HG02610 (cell line): Measurements from ENCODE around the gene VWA8.
"Not testable (repeated sequence)": the region's sequence is repeated elsewhere in the genome, so short reads cannot be mapped to it uniquely, and the experiment has no call there.

Experiments used
- ATAC-seq: cut with Tn5 transposase; IDR thresholded peaks from one replicate; pipeline ENCODE4 v1.9.1; 2021; ENCODE audit warnings: mild to moderate bottlenecking, moderate library complexity; ENCODE audit not compliant: unreplicated experiment

VWA8 gene

DNA sequence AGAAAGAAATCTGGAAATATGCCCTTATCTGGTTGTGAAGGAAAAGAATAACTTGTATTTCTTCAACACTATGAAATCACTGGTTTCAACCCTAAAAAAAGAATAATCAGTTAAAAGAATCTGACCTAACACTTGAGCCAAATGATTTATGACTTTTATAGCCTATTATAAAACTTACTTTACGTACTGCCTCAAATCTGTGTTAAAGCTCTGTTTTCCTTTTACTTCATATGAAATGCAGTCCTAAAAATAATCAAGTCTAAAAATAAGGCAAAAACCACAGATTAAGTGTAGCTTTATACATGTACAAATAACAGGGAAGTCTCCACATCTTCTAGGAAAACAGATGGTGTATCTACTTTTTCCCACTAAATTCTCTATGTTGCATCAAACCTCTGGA, 101.3 kb downstream of the VWA8 start:
- no peak for ATAC-seq

DNA sequence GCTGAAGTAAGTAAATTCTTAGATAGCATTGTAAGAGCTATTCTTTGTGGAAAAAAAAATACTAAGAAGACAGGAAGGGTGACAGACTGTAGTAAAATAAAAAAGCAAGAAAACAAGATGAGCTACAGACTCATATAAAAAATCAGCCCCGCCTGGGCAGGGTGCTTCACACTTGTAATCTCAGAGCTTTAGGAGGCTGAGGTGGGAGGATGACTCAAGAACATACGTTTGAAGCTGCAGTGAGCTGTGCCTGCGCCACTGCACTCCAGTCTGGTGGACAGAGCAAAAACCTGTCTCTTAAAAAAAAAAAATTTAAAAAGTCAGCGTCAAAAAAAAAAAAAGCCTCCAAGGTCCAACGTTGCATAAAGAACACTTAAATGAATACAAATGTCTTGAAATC, 102.1 kb downstream of the VWA8 start:
- no peak for ATAC-seq

DNA sequence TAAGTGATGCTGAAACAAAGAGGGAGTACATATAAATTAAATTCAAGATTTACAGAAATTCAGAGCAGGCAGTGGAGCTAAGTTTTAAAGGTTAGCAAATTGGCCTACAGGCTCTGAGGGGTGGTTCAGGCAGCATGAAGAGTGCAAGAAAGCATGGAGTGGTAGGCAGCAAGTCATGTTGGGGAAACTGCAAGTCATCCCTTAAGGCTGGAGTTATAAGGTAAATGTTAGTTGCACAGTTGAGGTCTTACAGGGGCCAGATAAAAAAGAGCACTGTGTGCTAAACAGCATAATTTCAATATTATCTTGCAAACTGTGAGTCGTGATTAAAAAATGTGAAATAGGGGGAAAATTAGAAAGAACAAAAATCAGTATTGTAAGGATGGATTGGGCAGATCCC, 106.2 kb downstream of the VWA8 start:
- no peak for ATAC-seq

DNA sequence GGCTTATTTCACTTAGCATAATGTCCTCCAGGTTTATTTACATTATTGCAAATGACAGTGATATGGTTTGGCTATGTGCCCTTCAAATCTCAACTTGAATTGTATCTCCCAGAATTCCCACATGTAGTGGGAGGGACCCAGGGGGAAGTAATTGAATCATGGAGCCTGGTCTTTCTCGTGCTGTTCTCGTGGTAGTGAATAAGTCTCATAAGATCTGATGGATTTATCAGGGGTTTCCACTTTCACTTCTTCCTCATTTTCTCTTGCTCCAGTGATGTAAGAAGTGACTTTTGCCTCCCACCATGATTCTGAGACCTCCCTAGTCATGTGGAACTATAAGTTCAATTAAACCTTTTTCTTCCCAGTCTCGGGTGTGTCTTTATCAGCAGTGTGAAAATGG, 109.6 kb downstream of the VWA8 start:
- ATAC-seq: no peak

- ATAC-seq: no peak
Measured at GRCh38 chr13:41848435-41849255, 112.3 kb downstream of the VWA8 start.

DNA sequence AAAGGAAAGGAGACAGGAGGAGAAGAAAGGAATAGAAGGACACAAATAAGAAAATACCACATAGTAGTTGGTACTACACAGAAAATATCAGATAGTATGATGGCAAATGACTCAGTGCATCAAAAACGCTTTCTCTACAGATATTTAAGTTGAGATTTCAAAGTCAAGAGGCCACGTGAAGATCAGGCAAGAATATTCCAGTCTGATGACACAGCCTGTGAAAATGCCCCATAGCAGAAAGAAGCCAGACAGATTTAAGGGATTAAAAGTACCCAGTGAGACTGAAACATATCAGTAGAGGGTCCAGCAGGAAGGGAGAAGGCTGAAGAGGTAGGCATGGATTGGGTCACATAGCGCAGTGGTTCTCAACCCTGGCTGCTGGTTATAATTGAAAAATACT, 113.7 kb downstream of the VWA8 start:
- no peak for ATAC-seq

DNA sequence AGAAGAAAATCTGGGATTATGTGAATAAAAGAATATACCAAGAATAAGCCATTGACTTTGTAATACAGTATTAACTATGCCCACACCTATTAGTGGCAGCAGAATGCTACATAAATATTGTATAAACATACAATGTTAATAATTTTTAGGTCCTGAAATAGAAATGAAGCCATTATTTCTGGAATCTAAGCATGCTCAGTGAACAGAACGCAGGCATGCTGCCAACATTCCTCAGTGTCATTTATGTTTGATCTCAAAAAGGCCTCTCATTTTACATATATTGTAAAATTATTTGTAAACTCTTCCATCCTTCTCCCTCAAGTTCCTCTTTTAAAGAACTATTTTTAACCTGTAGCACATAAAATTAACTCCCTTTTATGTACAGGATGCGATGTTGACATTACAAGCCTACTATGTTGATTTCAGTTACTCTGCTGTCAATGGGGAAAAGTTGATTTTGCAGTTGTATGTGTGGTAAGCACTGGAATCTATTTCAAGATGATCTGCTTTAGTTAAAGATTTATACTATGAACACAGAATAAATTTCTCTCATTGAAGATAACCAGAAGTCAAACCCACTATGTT, 118.8 kb downstream of the VWA8 start:
- no peak for ATAC-seq

DNA sequence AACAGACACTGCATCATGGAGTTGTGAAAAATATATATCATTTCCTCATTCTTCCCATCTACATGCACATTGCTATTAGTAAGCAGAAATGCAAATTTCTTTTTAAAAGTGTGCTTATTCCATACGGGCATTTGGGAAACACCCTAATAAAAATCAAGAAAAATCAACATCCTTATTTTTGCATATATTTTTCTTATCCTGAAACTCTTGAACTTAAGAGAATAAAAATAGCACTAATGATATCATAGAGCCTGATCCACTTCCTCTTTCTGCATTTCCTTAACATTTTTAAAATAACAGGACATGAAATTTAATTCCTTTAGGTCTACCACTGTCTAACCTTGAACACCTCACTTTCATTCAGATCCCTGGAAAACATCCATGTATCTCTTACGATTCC, 123.3 kb downstream of the VWA8 start:
- no peak for ATAC-seq

DNA sequence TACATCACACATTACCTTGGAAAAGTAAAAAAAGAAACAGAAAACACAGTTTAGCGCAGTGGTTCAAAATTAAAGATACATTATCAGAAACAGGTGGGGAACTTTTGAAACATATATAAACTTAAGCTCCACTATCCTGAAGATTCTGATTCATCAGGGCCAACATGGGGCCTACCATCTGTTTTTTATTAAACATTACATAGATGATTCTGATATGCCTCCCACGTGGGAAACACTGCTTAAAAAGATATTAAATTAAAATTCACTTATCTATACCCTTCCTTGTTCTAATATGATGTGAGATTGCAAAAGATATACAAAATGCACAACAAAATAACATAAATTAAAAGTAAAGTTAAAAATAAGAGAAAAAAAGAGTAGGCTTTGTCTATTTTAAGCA, 125.0 kb downstream of the VWA8 start:
- no peak for ATAC-seq

DNA sequence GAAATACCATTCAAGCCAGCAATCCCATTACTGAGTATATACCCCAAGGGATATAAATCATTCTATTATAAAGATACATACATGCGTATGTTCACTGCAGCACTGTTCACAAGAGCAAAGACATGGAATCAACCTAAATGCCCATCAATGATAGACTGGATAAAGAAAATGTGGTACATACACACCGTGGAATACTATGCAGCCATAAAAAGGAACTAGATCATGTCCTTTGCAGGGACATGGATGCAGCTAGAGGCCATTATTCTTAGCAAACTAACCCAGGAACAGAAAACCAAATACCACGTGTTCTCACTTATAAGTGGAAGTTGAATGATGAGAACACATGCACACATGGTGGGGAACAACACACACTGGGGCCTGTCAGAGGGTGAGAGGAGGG, 126.2 kb downstream of the VWA8 start:
- ATAC-seq: not testable (repeated sequence)

DNA sequence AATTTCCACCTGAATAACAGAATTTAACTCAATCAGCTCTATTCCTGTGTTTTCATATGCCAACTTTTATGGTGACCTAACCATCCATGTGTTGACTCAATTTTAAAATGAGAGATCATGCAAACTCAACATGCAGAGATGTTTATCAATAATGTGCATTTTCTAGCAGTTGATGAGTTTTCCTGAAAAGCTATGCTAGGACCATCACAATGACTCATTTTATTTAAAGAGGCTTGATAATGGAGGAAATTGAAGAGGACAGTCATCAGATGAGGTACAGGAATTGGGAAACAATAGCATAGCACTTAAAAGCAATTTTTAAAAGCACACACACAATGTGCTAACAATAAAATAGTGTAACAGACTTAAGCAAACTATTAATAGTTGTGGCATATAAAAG, 127.1 kb downstream of the VWA8 start:
- no peak for ATAC-seq

- no peak for ATAC-seq
Measured at GRCh38 chr13:41833201-41833600, 127.7 kb downstream of the VWA8 start.

DNA sequence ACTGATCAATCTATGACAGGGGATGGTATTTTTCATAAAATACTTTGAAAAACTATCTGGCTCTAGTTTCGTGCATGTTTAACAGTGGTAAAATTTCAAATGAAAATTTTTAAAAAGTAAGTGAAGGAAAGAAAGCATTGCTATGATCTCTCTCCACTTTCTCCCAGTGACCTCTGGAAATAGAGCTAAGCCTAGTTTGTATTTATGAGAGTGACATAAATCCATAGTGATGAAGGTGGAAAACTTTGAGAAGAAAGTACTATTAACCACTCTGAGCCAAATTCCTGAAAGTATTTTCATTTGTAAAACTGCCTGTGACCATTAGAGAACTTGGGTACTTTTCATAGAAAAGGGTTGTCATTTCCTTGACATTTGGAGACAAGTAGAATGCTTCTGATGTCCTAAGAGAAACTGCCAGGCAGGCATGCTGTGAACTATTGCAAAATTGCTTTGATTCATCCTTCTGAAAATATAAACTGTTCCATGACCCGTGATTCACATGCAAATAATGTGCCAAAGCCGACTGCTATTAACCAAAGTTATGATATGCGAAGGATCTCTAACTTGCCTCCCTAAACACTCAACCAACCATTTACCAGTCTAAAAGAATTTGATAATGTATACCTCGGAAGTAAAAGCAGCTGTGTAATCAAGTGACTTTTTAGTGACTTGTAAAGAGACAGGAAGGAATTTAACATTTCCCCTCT, 133.2 kb downstream of the VWA8 start:
- no peak for ATAC-seq

GRCh38 chr13:41825691-41826090, 135.2 kb downstream of the VWA8 start:
- ATAC-seq: no peak

GRCh38 chr13:41823476-41823875, 137.4 kb downstream of the VWA8 start:
- no peak for ATAC-seq

DNA sequence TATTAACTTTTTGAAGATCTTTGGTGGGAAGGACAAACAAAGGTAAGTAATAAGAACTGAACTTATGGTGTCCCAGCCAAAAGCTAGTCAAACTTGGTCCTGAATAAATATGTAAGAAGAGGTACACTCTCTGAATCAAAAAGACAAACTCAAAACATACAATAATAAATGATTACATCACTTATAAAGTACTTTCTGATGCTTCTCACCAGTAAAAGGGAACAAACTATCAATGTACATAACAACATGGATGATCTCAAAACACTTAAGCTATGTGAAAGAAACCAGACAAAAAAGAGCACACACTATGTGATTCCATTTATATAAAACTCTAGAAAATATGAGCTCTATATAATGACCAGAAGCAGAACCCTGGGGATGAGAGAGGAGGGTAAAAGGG, 138.3 kb downstream of the VWA8 start:
- ATAC-seq: no peak

DNA sequence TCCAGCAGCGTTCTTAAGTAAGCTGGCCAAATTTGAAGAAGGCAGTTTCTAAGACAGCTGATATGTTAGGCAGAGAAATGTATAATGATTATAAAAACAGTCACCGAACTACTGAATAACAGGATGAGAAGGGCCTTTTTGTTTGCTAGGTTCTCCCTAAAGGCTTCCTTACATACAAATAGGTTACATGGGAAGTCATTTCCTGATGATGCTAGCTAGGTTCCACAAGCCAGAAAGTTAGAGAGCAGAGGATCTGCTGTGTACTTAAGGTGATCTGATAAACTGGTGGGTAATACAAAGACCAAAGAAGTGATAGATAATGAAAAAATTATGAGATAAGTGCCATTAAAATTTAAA, 139.7 kb downstream of the VWA8 start:
- no peak for ATAC-seq

DNA sequence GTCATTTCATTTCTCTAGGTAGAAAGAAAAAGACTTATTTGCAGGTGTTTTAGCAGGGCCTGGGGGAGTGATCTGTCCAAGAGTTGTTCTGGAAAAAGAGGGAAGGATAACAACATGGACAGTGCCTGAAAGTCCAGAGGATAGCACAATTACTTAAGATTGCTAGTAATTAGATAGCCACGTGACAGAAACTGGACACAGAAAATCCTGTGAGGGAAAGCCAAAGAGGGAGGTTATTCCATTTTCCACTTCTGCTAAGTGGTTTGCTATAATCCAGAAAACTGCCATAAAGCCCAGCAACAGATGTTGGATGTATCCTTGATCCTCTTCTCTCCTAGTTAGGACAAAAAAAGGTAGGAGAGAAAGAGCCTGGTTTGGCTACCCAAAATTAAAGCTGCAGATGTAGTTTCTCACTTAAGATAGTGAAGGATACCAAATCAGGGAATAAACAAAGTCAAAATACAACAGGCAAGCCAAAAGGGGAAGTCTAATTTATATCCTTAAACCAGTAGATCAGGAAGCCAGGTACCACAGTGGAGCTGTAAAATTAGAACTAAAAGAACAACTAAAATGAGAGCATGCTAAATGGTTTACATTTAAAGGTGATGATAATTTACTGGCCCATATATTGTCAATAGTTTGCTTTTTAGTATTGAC, 140.2 kb downstream of the VWA8 start:
- no peak for ATAC-seq

DNA sequence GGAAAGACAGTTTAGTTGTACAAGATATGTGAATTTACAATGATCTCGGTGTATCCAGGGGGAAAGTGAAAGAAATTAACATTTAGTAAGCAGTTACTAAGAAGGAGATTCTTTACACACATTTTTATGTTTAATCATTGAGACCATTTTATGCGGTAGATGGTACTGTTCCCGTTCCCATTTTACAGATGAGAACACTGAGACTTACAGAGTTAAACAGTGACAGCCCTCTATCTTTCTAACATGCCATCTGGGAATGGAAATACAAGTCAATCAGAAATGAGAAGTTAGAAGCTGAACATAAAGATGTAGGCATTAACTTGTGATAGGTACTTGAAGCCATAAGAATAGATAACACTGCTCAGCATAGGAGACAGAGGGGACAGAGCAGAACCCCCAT, 144.9 kb downstream of the VWA8 start:
- ATAC-seq: no peak

DNA sequence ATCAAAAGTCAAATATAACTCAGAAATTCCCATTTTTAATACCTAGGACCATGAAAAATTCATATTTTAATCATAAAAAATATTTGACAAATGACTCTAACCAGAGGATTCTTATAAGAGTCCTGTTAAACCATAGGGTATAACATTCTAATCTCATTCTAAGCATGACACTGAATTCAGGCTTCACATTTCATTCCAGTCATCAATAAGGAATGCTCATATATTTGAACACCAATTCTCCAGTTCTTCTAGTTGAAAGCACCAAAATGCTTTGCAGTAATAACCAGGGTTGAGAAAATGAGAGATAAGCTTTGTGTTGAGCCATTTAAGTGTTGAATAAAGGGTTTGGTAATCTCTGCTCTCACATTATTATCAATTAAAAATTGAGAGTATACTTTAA, 147.5 kb downstream of the VWA8 start:
- ATAC-seq: no peak

DNA sequence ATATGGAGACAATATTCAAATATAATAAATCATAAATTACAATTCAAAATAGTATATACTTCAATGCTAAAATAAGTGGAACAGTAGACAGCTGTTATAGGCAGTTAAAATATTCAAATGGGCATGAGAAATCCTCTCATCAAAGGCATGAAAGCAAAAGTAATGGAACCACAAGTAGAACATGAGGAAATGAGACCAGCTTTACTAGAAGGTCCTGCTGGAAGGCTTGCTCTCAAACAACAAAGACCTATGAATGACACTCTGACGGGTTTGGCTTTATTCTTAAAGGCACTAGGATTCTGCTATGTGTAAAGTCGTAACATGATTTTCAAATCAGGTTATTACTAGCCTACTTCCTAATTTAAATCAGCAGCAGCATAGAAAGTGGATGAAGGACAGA, 148.1 kb downstream of the VWA8 start:
- ATAC-seq: peak; percentile 83

GRCh38 chr13:41812237-41812636, 148.7 kb downstream of the VWA8 start:
- ATAC-seq: no peak
